HEK293T (cell line): ENCODE measurements around the gene COL5A1.
A peak's percentile ranks its signal among the peaks of the same experiment; 100 is the strongest.

ENCODE experiments used
- CTCF ChIA-PET: fragments of 350-600 bp; formaldehyde crosslinking; extraction: SDS; loops from one replicate; lab custom pipeline; 2021; ENCODE audit warnings: antibody characterized with exemption, inconsistent platforms; lab: Yijun Ruan, JAX
- POLR2A ChIA-PET: fragments of 350-600 bp; formaldehyde crosslinking; extraction: SDS; loops from one replicate; lab custom pipeline; 2020; ENCODE audit warnings: antibody characterized with exemption, inconsistent platforms; lab: Yijun Ruan, JAX
- DNase-seq: peaks from one replicate; pipeline ENCODE4 v3.0.0; 2012; ENCODE audit warnings: mixed read lengths; ENCODE audit errors: extremely low spot score
- ARNT ChIP-seq: fragments of 450-650 bp; IDR thresholded peaks from 2 replicates; pipeline ENCODE4 v1.6.1; 2017; ENCODE audit warnings: mild to moderate bottlenecking
- BHLHE40 ChIP-seq: fragments of 450-650 bp; IDR thresholded peaks from 2 replicates; pipeline ENCODE4 v1.6.1; 2016; ENCODE audit warnings: mild to moderate bottlenecking, moderate library complexity, borderline replicate concordance
- CTBP1 ChIP-seq: fragments of 450-650 bp; IDR thresholded peaks from 2 replicates; pipeline ENCODE4 v1.6.1; 2016; ENCODE audit warnings: borderline replicate concordance
- ELF4 ChIP-seq: fragments of 450-650 bp; IDR thresholded peaks from 2 replicates; pipeline ENCODE4 v1.6.1; 2017; ENCODE audit warnings: antibody characterized with exemption
- FOXA1 ChIP-seq: fragments of 450-650 bp; IDR thresholded peaks from 2 replicates; pipeline ENCODE4 v1.6.1; 2016; ENCODE audit warnings: mild to moderate bottlenecking
- FOXK2 ChIP-seq: fragments of 450-650 bp; IDR thresholded peaks from 2 replicates; pipeline ENCODE4 v1.6.1; 2016; ENCODE audit warnings: mild to moderate bottlenecking
- FOXM1 ChIP-seq: fragments of 450-650 bp; IDR thresholded peaks from 2 replicates; pipeline ENCODE4 v1.6.1; 2017; ENCODE audit warnings: mild to moderate bottlenecking, borderline replicate concordance
- HDGF ChIP-seq: fragments of 450-650 bp; IDR thresholded peaks from 2 replicates; pipeline ENCODE4 v1.6.1; 2017; ENCODE audit warnings: antibody characterized with exemption, borderline replicate concordance
- L3MBTL2 ChIP-seq: fragments of 450-650 bp; conservative IDR thresholded peaks from 2 replicates; pipeline ENCODE4 v1.6.1; 2016; ENCODE audit warnings: mild to moderate bottlenecking
- LEF1 ChIP-seq: fragments of 450-650 bp; IDR thresholded peaks from 2 replicates; pipeline ENCODE4 v1.6.1; 2017; ENCODE audit warnings: mild to moderate bottlenecking, borderline replicate concordance
- NFRKB ChIP-seq: fragments of 450-650 bp; IDR thresholded peaks from 2 replicates; pipeline ENCODE4 v1.6.1; 2016; ENCODE audit warnings: mild to moderate bottlenecking, moderate library complexity
- SP1 ChIP-seq: fragments of 450-650 bp; IDR thresholded peaks from 2 replicates; pipeline ENCODE4 v1.6.1; 2017
- SUZ12 ChIP-seq: fragments of 450-650 bp; IDR thresholded peaks from 2 replicates; pipeline ENCODE4 v1.6.1; 2016; ENCODE audit warnings: mild to moderate bottlenecking
- TARDBP ChIP-seq: fragments of 450-650 bp; IDR thresholded peaks from 2 replicates; pipeline ENCODE4 v1.6.1; 2016
- ZNF384 ChIP-seq: fragments of 450-650 bp; IDR thresholded peaks from 2 replicates; pipeline ENCODE4 v1.6.1; 2016
- TF ChIP-seq, protein P1 (sequence below): fragments of 450-650 bp; IDR thresholded peaks from 2 replicates; pipeline ENCODE4 v1.6.1; 2016

The COL5A1 gene

GRCh38 chr9:134659688-134660131 is 18.1 kb downstream of the COL5A1 start:
- POLR2A ChIA-PET, result no interaction called here
- no peak for TF ChIP-seq ELF4
- no peak for TF ChIP-seq FOXM1
- no peak for TF ChIP-seq CTBP1
- no peak for TF ChIP-seq FOXA1
- no peak for TF ChIP-seq HDGF
- TF ChIP-seq SUZ12, result no peak
- no peak for TF ChIP-seq ZNF384
- TF ChIP-seq, protein P1, sequence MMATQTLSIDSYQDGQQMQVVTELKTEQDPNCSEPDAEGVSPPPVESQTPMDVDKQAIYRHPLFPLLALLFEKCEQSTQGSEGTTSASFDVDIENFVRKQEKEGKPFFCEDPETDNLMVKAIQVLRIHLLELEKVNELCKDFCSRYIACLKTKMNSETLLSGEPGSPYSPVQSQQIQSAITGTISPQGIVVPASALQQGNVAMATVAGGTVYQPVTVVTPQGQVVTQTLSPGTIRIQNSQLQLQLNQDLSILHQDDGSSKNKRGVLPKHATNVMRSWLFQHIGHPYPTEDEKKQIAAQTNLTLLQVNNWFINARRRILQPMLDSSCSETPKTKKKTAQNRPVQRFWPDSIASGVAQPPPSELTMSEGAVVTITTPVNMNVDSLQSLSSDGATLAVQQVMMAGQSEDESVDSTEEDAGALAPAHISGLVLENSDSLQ, result no peak
- no peak for TF ChIP-seq TARDBP
- TF ChIP-seq L3MBTL2, result no peak
- TF ChIP-seq SP1, result no peak
- TF ChIP-seq FOXK2, result no peak
- no peak for TF ChIP-seq ARNT
- no peak for TF ChIP-seq LEF1
- CTCF ChIA-PET, result no interaction called here
- no peak for DNase-seq

DNA sequence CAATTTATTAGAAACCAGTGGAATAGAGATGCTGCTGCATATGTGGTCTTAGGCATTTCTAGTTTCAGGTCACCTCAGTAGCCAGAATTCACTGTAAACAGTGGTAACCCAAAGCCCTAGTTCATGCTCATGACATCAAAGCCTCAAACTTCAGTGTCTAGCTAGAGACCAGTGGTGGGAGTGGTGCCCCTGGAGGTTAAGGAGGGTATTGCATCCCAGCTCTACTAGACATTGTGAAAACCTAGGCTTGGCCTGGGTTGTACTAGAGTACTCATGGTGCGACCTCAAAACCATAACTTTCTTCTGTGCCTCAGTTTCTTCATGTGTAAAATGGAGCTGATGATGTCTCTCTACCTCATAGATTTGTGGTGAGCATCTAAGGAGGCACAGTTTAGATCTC is 18.8 kb downstream of the COL5A1 start:
- ChIA-PET CTCF (no interaction called here), POLR2A (no interaction called here)
- peak; percentile 20 for DNase-seq
- TF ChIP-seq BHLHE40, result no peak
- TF ChIP-seq ZNF384, result no peak
- no peak for TF ChIP-seq LEF1
- no peak for TF ChIP-seq SUZ12
- no peak for TF ChIP-seq CTBP1
- no peak for TF ChIP-seq L3MBTL2

- ChIA-PET CTCF (no interaction called here), POLR2A (no interaction called here)
- TF ChIP-seq HDGF, result no peak
- no peak for TF ChIP-seq FOXM1
- TF ChIP-seq, protein P1, result no peak
- TF ChIP-seq SUZ12, result no peak
- no peak for TF ChIP-seq ELF4
- no peak for TF ChIP-seq SP1
- TF ChIP-seq FOXK2, result no peak
- TF ChIP-seq CTBP1, result no peak
- TF ChIP-seq ARNT, result no peak
- TF ChIP-seq BHLHE40, result no peak
- no peak for TF ChIP-seq FOXA1
- no peak for TF ChIP-seq LEF1
- TF ChIP-seq TARDBP, result no peak
- TF ChIP-seq NFRKB, result no peak
- TF ChIP-seq L3MBTL2, result no peak
- DNase-seq, result no peak
These were observed 19.7 kb downstream of the COL5A1 start for GRCh38 chr9:134661299-134661698.

GRCh38 chr9:134661791-134662142 is 20.2 kb downstream of the COL5A1 start:
- DNase-seq, result no peak
- POLR2A ChIA-PET, result no interaction called here
- TF ChIP-seq, protein P1, result no peak
- TF ChIP-seq BHLHE40, result no peak
- CTCF ChIA-PET, result no interaction called here

- POLR2A ChIA-PET, result no interaction called here
- DNase-seq, result no peak
- CTCF ChIA-PET, result no interaction called here
- TF ChIP-seq TARDBP, result no peak
- no peak for TF ChIP-seq FOXM1
- no peak for TF ChIP-seq FOXK2
- TF ChIP-seq SP1, result no peak
- TF ChIP-seq NFRKB, result no peak
- TF ChIP-seq CTBP1, result no peak
- TF ChIP-seq HDGF, result no peak
- TF ChIP-seq SUZ12, result no peak
These were observed 20.7 kb downstream of the COL5A1 start for GRCh38 chr9:134662143-134662876.

GRCh38 chr9:134663084-134663483 is 21.5 kb downstream of the COL5A1 start:
- ChIA-PET CTCF (no interaction called here), POLR2A (no interaction called here)
- TF ChIP-seq NFRKB, result no peak
- no peak for TF ChIP-seq FOXA1
- no peak for DNase-seq

DNA sequence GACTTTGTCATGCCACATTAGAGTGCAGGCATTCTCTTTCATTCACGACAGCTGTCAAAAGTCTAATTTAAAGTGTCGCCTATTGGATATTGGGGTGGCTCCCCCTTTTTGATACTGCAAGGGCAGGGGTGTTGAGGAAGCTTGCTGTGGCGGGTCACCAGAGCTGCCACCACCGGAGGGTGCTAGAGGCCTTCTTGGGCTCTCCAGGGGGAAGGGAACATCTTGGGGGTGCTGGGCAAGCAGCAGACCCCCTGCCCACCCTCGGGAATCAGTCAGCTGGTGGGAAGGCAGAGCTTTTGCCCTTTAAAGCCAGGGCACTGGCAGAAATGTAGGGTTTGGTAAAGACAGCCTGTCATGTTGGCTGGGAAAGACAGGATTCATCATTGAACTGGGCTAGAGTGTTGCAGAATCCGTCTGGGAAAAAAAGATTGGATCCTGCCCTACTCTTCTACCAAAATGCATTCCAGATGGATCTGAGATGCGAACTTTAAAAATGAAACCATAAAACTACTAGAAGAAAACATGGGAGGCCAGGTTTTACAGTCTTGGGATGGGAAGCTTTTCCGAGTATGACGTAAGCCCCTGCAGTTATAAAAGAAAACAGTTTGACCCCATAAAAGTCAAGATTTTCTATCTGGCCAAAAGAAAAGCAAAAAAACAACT is 22.3 kb downstream of the COL5A1 start:
- ChIA-PET CTCF (no interaction called here), POLR2A (no interaction called here)
- no peak for DNase-seq
- no peak for TF ChIP-seq NFRKB
- no peak for TF ChIP-seq FOXK2
- TF ChIP-seq TARDBP, result no peak
- no peak for TF ChIP-seq ELF4
- TF ChIP-seq LEF1, result no peak
- TF ChIP-seq SP1, result no peak
- TF ChIP-seq, protein P1, result no peak
- no peak for TF ChIP-seq ARNT
- TF ChIP-seq BHLHE40, result no peak
- TF ChIP-seq FOXM1, result no peak
